Activated naive CD4-positive, alpha-beta T cell treated with anti-CD3 and anti-CD28 coated beads, Interleukin-2, amount 10 ng/mL, durations not matched to agents 5 hours and 36 hours (primary cell): ENCODE measurements around the gene GRPEL1. TPM values are rescaled to one million over a fixed set of nuclear protein-coding genes. Genes with fewer than 3 reads are reported as not detected.

Experiments used
- total RNA-seq, 2 experiments: library from RNA; stranded (reverse); gene quantifications; one replicate each; pipeline ENCODE4 v1.2.3, GENCODE V29; 2021

The GRPEL1 gene
- 10 to 100 TPM; 33.3 to 34.6 TPM for total RNA-seq

GRCh38 chr4:7067452-7068278, at the start of gene GRPEL1:
Gene GRPEL1, minus strand, starts transcription at chr4:7068064. Its CDS starts 32 bp downstream, at chr4:7068032.

GRCh38 chr4:7043284-7044136, 24.4 kb downstream of the GRPEL1 start, which contains the start of gene TADA2B:
Gene TADA2B, plus strand, starts transcription at chr4:7043372. Its CDS starts 208 bp downstream, at chr4:7043580.

Other genes starting within 250 kb of the GRPEL1 start
- 10 to 100 TPM; 53.1 to 53.5 TPM for gene TBC1D14, start 158.2 kb downstream of the GRPEL1 start, total RNA-seq
- 10 to 100 TPM; 24.2 to 26.3 TPM for gene TADA2B, start 24.7 kb downstream of the GRPEL1 start, total RNA-seq
- gene SORCS2, start 124.5 kb upstream of the GRPEL1 start, total RNA-seq = not detected